Skeletal muscle tissue (tissue), 4 donors: ENCODE results near the gene ATXN7L2. TPM values are rescaled to one million over a fixed set of nuclear protein-coding genes. Genes with fewer than 3 reads are reported as not detected.

Experiments
- H3K27ac ChIP-seq: one replicate; pipeline ENCODE4 v1.7.0; 2013; ENCODE audit warnings: mild to moderate bottlenecking, low read depth, low read length, inconsistent platforms
- H3K27me3 ChIP-seq, 3 donors: one replicate each; pipeline ENCODE4 v1.7.0; 2013; ENCODE audit warnings: low read length in 3 of 3; ENCODE audit not compliant: control insufficient read depth in 3 of 3, insufficient read depth in 3 of 3
- H3K36me3 ChIP-seq, 3 donors: one replicate each; pipeline ENCODE4 v1.7.0; 2013; ENCODE audit warnings: low read length in 3 of 3; ENCODE audit not compliant: control insufficient read depth in 3 of 3, insufficient read depth in 3 of 3
- H3K4me1 ChIP-seq, 3 donors: one replicate each; pipeline ENCODE4 v1.7.0; 2013; ENCODE audit warnings: low read length in 3 of 3, mild to moderate bottlenecking in 3 of 3; ENCODE audit not compliant: control insufficient read depth in 3 of 3, insufficient read depth in 3 of 3
- H3K4me3 ChIP-seq, 3 donors: one replicate each; pipeline ENCODE4 v1.7.0; 2013; ENCODE audit warnings: low read length in 3 of 3
- H3K9ac ChIP-seq, 3 donors: one replicate each; pipeline ENCODE4 v1.7.0; 2013; ENCODE audit warnings: low read length in 3 of 3, mild to moderate bottlenecking in 3 of 3, moderate library complexity in 2 of 3, low read depth in 1 of 3
- H3K9me3 ChIP-seq, 3 donors: one replicate each; pipeline ENCODE4 v1.7.0; 2013; ENCODE audit warnings: low read length in 3 of 3; ENCODE audit not compliant: control insufficient read depth in 3 of 3
- total RNA-seq: library from RNA; depleted of rRNA; stranded (reverse); fragments of >200 nt; gene quantifications from one replicate; pipeline ENCODE4 v1.2.3, GENCODE V29; 2014
- donor health status: Osteomylitis.

Gene ATXN7L2
- total RNA-seq, 1 donor from 2014 or later, result 3.1 TPM

- Histone ChIP-seq H3K27ac (peak overlapping the region; percentile 43), H3K4me3 (peak overlapping the region in 1 of 3 donors; percentile 38), H3K4me1 (peaks cover 70 to 94% (median 81%) of the 10 kb centered on the region in 3 donors), H3K9ac (no peak overlapping the region), H3K27me3 (no peaks in the 10 kb centered on the region), H3K9me3 (no peaks in the 10 kb centered on the region), H3K36me3 (peaks cover 37 to 50% (median 45%) of the 10 kb centered on the region in 3 donors)
Observed at GRCh38 chr1:109474697-109475096, 9.0 kb upstream of the ATXN7L2 start.

- H3K27ac ChIP-seq, result no peak overlapping the region
- H3K27me3 ChIP-seq, result no peaks in the 10 kb centered on the region
- no peak overlapping the region for H3K4me3 ChIP-seq
- H3K4me1 ChIP-seq, result peaks cover 70 to 94% (median 80%) of the 10 kb centered on the region in 3 donors
- H3K9me3 ChIP-seq, result no peaks in the 10 kb centered on the region
- no peak overlapping the region for H3K9ac ChIP-seq
- peaks cover 43 to 55% (median 51%) of the 10 kb centered on the region in 3 donors for H3K36me3 ChIP-seq
Observed at GRCh38 chr1:109475261-109475660, 8.4 kb upstream of the ATXN7L2 start.

DNA sequence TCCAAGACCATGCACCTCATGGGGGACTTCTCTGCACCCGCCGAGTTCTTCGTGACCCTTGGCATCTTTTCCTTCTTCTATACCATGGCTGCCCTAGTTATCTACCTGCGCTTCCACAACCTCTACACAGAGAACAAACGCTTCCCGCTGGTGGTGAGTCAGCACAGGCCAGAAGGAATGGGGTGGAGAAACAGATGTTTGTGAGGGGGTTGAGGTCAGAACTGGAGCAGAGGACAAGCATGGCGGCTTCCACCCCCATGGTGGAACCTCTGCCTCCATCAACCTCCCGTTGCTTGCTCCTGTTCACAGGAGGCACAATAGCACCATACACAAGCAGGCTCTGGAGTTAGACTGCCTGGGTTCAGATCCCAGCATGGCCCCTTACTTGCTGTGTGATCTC, 6.9 kb upstream of the ATXN7L2 start:
- Histone ChIP-seq H3K4me3 (no peak overlapping the region), H3K4me1 (peaks cover 75 to 94% (median 81%) of the 10 kb centered on the region in 3 donors), H3K9me3 (no peaks in the 10 kb centered on the region), H3K27me3 (no peaks in the 10 kb centered on the region), H3K9ac (no peak overlapping the region), H3K36me3 (peaks cover 53 to 64% (median 58%) of the 10 kb centered on the region in 3 donors), H3K27ac (no peak overlapping the region)

GRCh38 chr1:109477821-109478220, 5.9 kb upstream of the ATXN7L2 start:
- H3K9ac ChIP-seq, result no peak overlapping the region
- H3K27me3 ChIP-seq, result no peaks in the 10 kb centered on the region
- peaks cover 81 to 94% (median 81%) of the 10 kb centered on the region in 3 donors for H3K4me1 ChIP-seq
- no peak overlapping the region for H3K4me3 ChIP-seq
- H3K27ac ChIP-seq, result no peak overlapping the region
- H3K36me3 ChIP-seq, result peaks cover 54 to 69% (median 61%) of the 10 kb centered on the region in 3 donors
- no peaks in the 10 kb centered on the region for H3K9me3 ChIP-seq

GRCh38 chr1:109478806-109479205, 4.9 kb upstream of the ATXN7L2 start:
- Histone ChIP-seq H3K9ac (no peak overlapping the region), H3K27me3 (no peaks in the 10 kb centered on the region), H3K27ac (no peak overlapping the region), H3K36me3 (peaks cover 54 to 69% (median 61%) of the 10 kb centered on the region in 3 donors), H3K4me3 (no peak overlapping the region), H3K9me3 (no peaks in the 10 kb centered on the region), H3K4me1 (peaks cover 78 to 91% (median 79%) of the 10 kb centered on the region in 3 donors)

DNA sequence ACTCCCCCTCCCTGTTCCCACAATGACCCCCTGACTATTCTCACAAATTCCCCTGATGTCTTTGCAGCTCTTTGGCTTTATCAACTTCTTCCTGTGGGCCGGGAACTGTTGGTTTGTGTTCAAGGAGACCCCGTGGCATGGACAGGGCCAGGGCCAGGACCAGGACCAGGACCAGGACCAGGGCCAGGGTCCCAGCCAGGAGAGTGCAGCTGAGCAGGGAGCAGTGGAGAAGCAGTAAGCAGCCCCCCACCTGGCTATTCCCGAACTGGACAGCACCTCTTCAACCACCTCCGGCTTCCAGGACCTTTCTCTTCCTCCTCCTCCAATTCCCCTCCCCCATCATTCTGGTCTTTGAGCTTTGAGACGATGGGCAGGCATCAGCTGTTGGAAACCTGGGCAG, 4.4 kb upstream of the ATXN7L2 start:
- Histone ChIP-seq H3K4me3 (no peak overlapping the region), H3K9ac (peak overlapping the region in 1 of 3 donors; percentile 5), H3K36me3 (peaks cover 54 to 69% (median 61%) of the 10 kb centered on the region in 3 donors), H3K27ac (no peak overlapping the region), H3K4me1 (peaks cover 77 to 89% (median 78%) of the 10 kb centered on the region in 3 donors), H3K9me3 (no peaks in the 10 kb centered on the region), H3K27me3 (no peaks in the 10 kb centered on the region)

GRCh38 chr1:109479901-109480300, 3.8 kb upstream of the ATXN7L2 start:
- H3K27ac ChIP-seq, result no peak overlapping the region
- no peaks in the 10 kb centered on the region for H3K9me3 ChIP-seq
- H3K36me3 ChIP-seq, result peaks cover 50 to 66% (median 61%) of the 10 kb centered on the region in 3 donors
- H3K27me3 ChIP-seq, result no peaks in the 10 kb centered on the region
- H3K4me3 ChIP-seq, result no peak overlapping the region
- H3K4me1 ChIP-seq, result peaks cover 77 to 89% (median 78%) of the 10 kb centered on the region in 3 donors
- H3K9ac ChIP-seq, result peak overlapping the region in 1 of 3 donors; percentile 5

GRCh38 chr1:109481646-109482045, 2.1 kb upstream of the ATXN7L2 start:
- Histone ChIP-seq H3K9me3 (no peaks in the 10 kb centered on the region), H3K9ac (peak overlapping the region in 1 of 3 donors; percentile 60), H3K4me3 (no peak overlapping the region), H3K27me3 (no peaks in the 10 kb centered on the region), H3K27ac (no peak overlapping the region), H3K4me1 (peaks cover 68 to 83% (median 69%) of the 10 kb centered on the region in 3 donors), H3K36me3 (peaks cover 46 to 55% (median 52%) of the 10 kb centered on the region in 3 donors)

- peak overlapping the region; percentile 9 for H3K27ac ChIP-seq
- no peaks in the 10 kb centered on the region for H3K9me3 ChIP-seq
- no peak overlapping the region for H3K9ac ChIP-seq
- peaks cover 44 to 49% (median 48%) of the 10 kb centered on the region in 3 donors for H3K36me3 ChIP-seq
- H3K4me1 ChIP-seq, result peaks cover 66 to 79% (median 68%) of the 10 kb centered on the region in 3 donors
- H3K4me3 ChIP-seq, result no peak overlapping the region
- no peaks in the 10 kb centered on the region for H3K27me3 ChIP-seq
Observed at GRCh38 chr1:109482242-109482641, 1.5 kb upstream of the ATXN7L2 start.

GRCh38 chr1:109482791-109483671, 674 bp upstream of the ATXN7L2 start:
- H3K27ac ChIP-seq, result peak overlapping the region; percentile 66
- H3K27me3 ChIP-seq, result no peaks in the 10 kb centered on the region
- peak overlapping the region in 2 of 3 donors; percentile 14 to 83 for H3K9ac ChIP-seq
- H3K36me3 ChIP-seq, result peaks cover 44 to 48% (median 46%) of the 10 kb centered on the region in 3 donors
- H3K9me3 ChIP-seq, result no peaks in the 10 kb centered on the region
- H3K4me1 ChIP-seq, result peaks cover 59 to 71% (median 60%) of the 10 kb centered on the region in 3 donors
- peak overlapping the region; percentile 62 to 84 (median 77) for H3K4me3 ChIP-seq
